H1 (cell line): ENCODE data around the gene TEX264. TPM values are rescaled to one million over a fixed set of nuclear protein-coding genes. Genes with fewer than 3 reads are reported as not detected.

Source experiments
- CTCF ChIA-PET: fragments of 300-600 bp; sonication (Branson Sonifier 250); formaldehyde crosslinking; loops from one replicate; lab custom pipeline; 2021; ENCODE audit not compliant: partially characterized antibody; lab: Charles Lee
- POLR2A ChIA-PET: fragments of 300-600 bp; sonication (Branson Sonifier 250); formaldehyde crosslinking; loops from one replicate; lab custom pipeline; 2021; ENCODE audit warnings: inconsistent platforms; ENCODE audit not compliant: partially characterized antibody; lab: Charles Lee
- DNase-seq, 2 experiments: peaks; one replicate each; pipeline versions ENCODE4 v3.0.0 to v3.0.0-alpha.2; 2010 to 2022; ENCODE audit warnings: low spot score in 2 of 2, low read depth in 1 of 2, mixed read lengths in 1 of 2
- FAIRE-seq: peaks from 2 replicates; lab custom pipeline; 2011; peaks lifted over from hg19 to GRCh38; lab: Jason Lieb, UNC
- H2AFZ ChIP-seq: 2 replicates; pipeline ENCODE4 v1.8.1; 2012; ENCODE audit warnings: low read length, inconsistent platforms
- H2AK5ac ChIP-seq: 2 replicates; pipeline ENCODE4 v1.6.1; 2013; ENCODE audit warnings: low read depth, low read length
- H2BK120ac ChIP-seq: replicated peaks from 2 replicates; pipeline ENCODE3; 2013; ENCODE audit warnings: low read depth, low read length, inconsistent platforms
- H2BK12ac ChIP-seq: 2 replicates; pipeline ENCODE4 v1.6.1; 2013; ENCODE audit warnings: low read depth, low read length
- H2BK15ac ChIP-seq: 2 replicates; pipeline ENCODE4 v1.6.1; 2013; ENCODE audit warnings: low read length
- H2BK20ac ChIP-seq: 2 replicates; pipeline ENCODE4 v1.6.1; 2013; ENCODE audit warnings: low read length
- H2BK5ac ChIP-seq: 2 replicates; pipeline ENCODE4 v1.6.1; 2013; ENCODE audit warnings: low read depth, low read length
- H3K14ac ChIP-seq: 2 replicates; pipeline ENCODE4 v1.6.1; 2013; ENCODE audit warnings: inconsistent platforms; ENCODE audit not compliant: insufficient read length
- H3K18ac ChIP-seq: 2 replicates; pipeline ENCODE4 v1.6.1; 2013; ENCODE audit warnings: low read length; ENCODE audit errors: extremely low read depth
- H3K23ac ChIP-seq: 2 replicates; pipeline ENCODE4 v1.6.1; 2013; ENCODE audit warnings: inconsistent platforms; ENCODE audit not compliant: insufficient read length
- H3K23me2 ChIP-seq: 2 replicates; pipeline ENCODE4 v1.6.1; 2013; ENCODE audit warnings: low read depth, low read length
- H3K27ac ChIP-seq: 2 replicates; pipeline ENCODE4 v1.6.1; 2011; ENCODE audit warnings: low read depth, low read length, inconsistent platforms
- H3K27me3 ChIP-seq, 4 experiments: replicated peaks in 1 of 4; 1 replicate in 1 of 4; 2 replicates in 3 of 4; pipeline versions ENCODE4 v1.6.1 to v1.8.1; 2011 to 2013; ENCODE audit warnings: low read length in 3 of 4, mild to moderate bottlenecking in 3 of 4, inconsistent platforms in 2 of 4, mixed read lengths in 2 of 4, moderate library complexity in 1 of 4; ENCODE audit not compliant: control insufficient read depth in 3 of 4, insufficient read depth in 3 of 4; ENCODE audit errors: extremely low read depth in 1 of 4
- H3K36me3 ChIP-seq, 4 experiments: 2 replicates each; pipeline versions ENCODE4 v1.6.1 to v1.8.1; 2011 to 2013; ENCODE audit warnings: mild to moderate bottlenecking in 4 of 4, low read length in 3 of 4, moderate library complexity in 2 of 4, control low read depth in 1 of 4, inconsistent platforms in 1 of 4; ENCODE audit not compliant: insufficient read depth in 4 of 4, control insufficient read depth in 2 of 4
- H3K4ac ChIP-seq: replicated peaks from 2 replicates; pipeline ENCODE3; 2013; ENCODE audit warnings: low read length, low read depth, mixed read lengths, inconsistent platforms; ENCODE audit not compliant: insufficient read length
- H3K4me1 ChIP-seq, 4 experiments: replicated peaks in 1 of 4; 1 replicate in 1 of 4; 2 replicates in 3 of 4; pipeline versions ENCODE4 v1.6.1 to v1.8.1; 2011 to 2013; ENCODE audit warnings: low read length in 3 of 4, inconsistent platforms in 2 of 4, mixed read lengths in 1 of 4; ENCODE audit not compliant: insufficient read depth in 4 of 4, control insufficient read depth in 3 of 4
- H3K4me2 ChIP-seq, 2 experiments: 2 replicates each; pipeline versions ENCODE4 v1.6.1 to v1.8.1; 2011 to 2013; ENCODE audit warnings: low read depth in 2 of 2, low read length in 2 of 2, control low read depth in 1 of 2, inconsistent platforms in 1 of 2, mild to moderate bottlenecking in 1 of 2; ENCODE audit not compliant: insufficient read depth in 1 of 2
- H3K4me3 ChIP-seq, 4 experiments: fragments of 200-600, 300-600 bp in 1 of 4; sonication (generic), shearing (Covaris generic), sonication (Bioruptor Twin) in 1 of 4; 2 replicates each; pipeline versions ENCODE4 v1.5.1 to v1.8.1; 2011 to 2016; ENCODE audit warnings: low read length in 4 of 4, low read depth in 3 of 4, control low read depth in 2 of 4, inconsistent platforms in 2 of 4, mild to moderate bottlenecking in 2 of 4, mixed read lengths in 1 of 4, moderate library complexity in 1 of 4; ENCODE audit not compliant: insufficient read depth in 2 of 4; ENCODE audit errors: extremely low read depth in 1 of 4
- H3K56ac ChIP-seq: replicated peaks from 2 replicates; pipeline ENCODE3; 2013; ENCODE audit warnings: low read depth, mild to moderate bottlenecking, mixed read lengths, low read length, inconsistent platforms; ENCODE audit not compliant: insufficient read length
- H3K79me1 ChIP-seq: 2 replicates; pipeline ENCODE4 v1.6.1; 2013; ENCODE audit warnings: low read depth, low read length, control low read depth
- H3K79me2 ChIP-seq, 2 experiments: 2 replicates each; pipeline versions ENCODE4 v1.6.1 to v1.8.1; 2012 to 2013; ENCODE audit warnings: low read length in 2 of 2, mild to moderate bottlenecking in 2 of 2, inconsistent platforms in 1 of 2; ENCODE audit not compliant: insufficient read depth in 2 of 2, control insufficient read depth in 1 of 2
- H3K9ac ChIP-seq, 4 experiments: replicated peaks in 1 of 4; 1 replicate in 1 of 4; 2 replicates in 3 of 4; pipeline versions ENCODE4 v1.6.1 to v1.8.1; 2011 to 2013; ENCODE audit warnings: low read depth in 3 of 4, low read length in 3 of 4, control low read depth in 2 of 4, mild to moderate bottlenecking in 2 of 4, moderate library complexity in 2 of 4, inconsistent platforms in 1 of 4; ENCODE audit errors: extremely low read depth in 1 of 4
- H3K9me3 ChIP-seq, 2 experiments: 2 replicates each; pipeline versions ENCODE4 v1.6.1 to v1.8.1; 2012 to 2013; ENCODE audit warnings: mild to moderate bottlenecking in 2 of 2, moderate library complexity in 2 of 2, control low read depth in 1 of 2, inconsistent platforms in 1 of 2, low read depth in 1 of 2, low read length in 1 of 2, mixed read lengths in 1 of 2; ENCODE audit not compliant: insufficient read depth in 2 of 2
- H4K20me1 ChIP-seq, 2 experiments: replicated peaks in 1 of 2; 2 replicates each; pipeline versions ENCODE3 to v1.8.1; 2011 to 2013; ENCODE audit warnings: inconsistent platforms in 2 of 2, low read length in 2 of 2, mild to moderate bottlenecking in 1 of 2; ENCODE audit not compliant: insufficient read depth in 2 of 2, control insufficient read depth in 1 of 2
- H4K5ac ChIP-seq: 2 replicates; pipeline ENCODE4 v1.6.1; 2013; ENCODE audit warnings: low read length, low read depth, mixed read lengths, inconsistent platforms; ENCODE audit not compliant: insufficient read length
- H4K8ac ChIP-seq: 2 replicates; pipeline ENCODE4 v1.8.0; 2013; ENCODE audit warnings: mild to moderate bottlenecking, moderate library complexity, low read length, inconsistent platforms; ENCODE audit not compliant: insufficient read depth; ENCODE audit errors: extremely low read depth
- H4K91ac ChIP-seq: replicated peaks from 2 replicates; pipeline ENCODE3; 2013; ENCODE audit warnings: low read length, mixed read lengths, inconsistent platforms; ENCODE audit not compliant: insufficient read length
- EGR1 ChIP-seq: IDR thresholded peaks from 2 replicates; pipeline ENCODE4 v1.6.1; 2011; ENCODE audit warnings: low read depth, low read length, borderline replicate concordance
- EP300 ChIP-seq, 2 experiments: IDR thresholded peaks; 1 replicate in 1 of 2; 2 replicates in 1 of 2; pipeline ENCODE4 v1.6.1; 2011 to 2012; ENCODE audit warnings: low read depth in 2 of 2, low read length in 2 of 2, mild to moderate bottlenecking in 2 of 2, borderline replicate concordance in 1 of 2, inconsistent platforms in 1 of 2, moderate library complexity in 1 of 2
- GTF2F1 ChIP-seq: IDR thresholded peaks from 2 replicates; pipeline ENCODE4 v1.6.1; 2012; ENCODE audit warnings: low read depth, low read length, improper control_type of control experiment, borderline replicate concordance
- JUND ChIP-seq: IDR thresholded peaks from 2 replicates; pipeline ENCODE4 v1.6.1; 2011; ENCODE audit warnings: mild to moderate bottlenecking, improper control_type of control experiment, low read length
- KDM1A ChIP-seq: fragments of 200-600, 300-600 bp; sonication (generic); IDR thresholded peaks from 2 replicates; pipeline ENCODE4 v1.7.1; 2016; ENCODE audit warnings: mild to moderate bottlenecking, low read length, borderline replicate concordance
- KDM4A ChIP-seq: IDR thresholded peaks from one replicate; pipeline ENCODE4 v1.7.1; 2012; ENCODE audit warnings: low read depth, mild to moderate bottlenecking, moderate library complexity, low read length, inconsistent platforms; ENCODE audit not compliant: severe bottlenecking
- NRF1 ChIP-seq: IDR thresholded peaks from 2 replicates; pipeline ENCODE4 v1.6.1; 2011; ENCODE audit warnings: mild to moderate bottlenecking, low read depth, low read length, improper control_type of control experiment
- POLR2A ChIP-seq, 2 experiments: IDR thresholded peaks; 1 replicate in 1 of 2; 2 replicates in 1 of 2; pipeline ENCODE4 v1.6.1; 2011; ENCODE audit warnings: low read depth in 2 of 2, low read length in 2 of 2, mild to moderate bottlenecking in 2 of 2; ENCODE audit errors: control extremely low read depth in 1 of 2
- SRF ChIP-seq: IDR thresholded peaks from 2 replicates; pipeline ENCODE4 v1.6.1; 2011; ENCODE audit warnings: mild to moderate bottlenecking, low read depth, low read length, moderate library complexity
- TAF1 ChIP-seq: IDR thresholded peaks from 2 replicates; pipeline ENCODE4 v1.6.1; 2011; ENCODE audit warnings: mild to moderate bottlenecking, low read depth, low read length
- WGBS, 2 experiments: shearing (Covaris generic) in 1 of 2; methylation state at CpG; one replicate each; pipeline versions ENCODE4 v1.1.6 to v1.1.7; 2013 to 2015; ENCODE audit warnings: low lambda C conversion rate in 2 of 2, mixed read lengths in 2 of 2, inconsistent platforms in 1 of 2, low coverage in 1 of 2, missing lambda C conversion rate in 1 of 2; ENCODE audit not compliant: insufficient replicate concordance in 2 of 2, insufficient coverage in 1 of 2, insufficient read length in 1 of 2; ENCODE audit errors: extremely low coverage in 1 of 2, missing lambda C conversion rate in 1 of 2; 5-methylcytosine and 5-hydroxymethylcytosine counted together
- polyA plus RNA-seq, 7 experiments: library from polyadenylated mRNA; depleted of rRNA in 3 of 7; stranded (reverse) in 5 of 7; unstranded in 2 of 7; fragments of >200 nt in 5 of 7; fragments of 200-250 nt in 2 of 7; gene quantifications; 1 replicate in 5 of 7; 2 replicates in 1 of 7; 4 replicates in 1 of 7; pipeline versions ENCODE4 v1.2.1 to v1.2.3, GENCODE V29; 2011 to 2013; ENCODE audit warnings: missing spikeins in 2 of 7, mixed read lengths in 2 of 7
- total RNA-seq: library from RNA; stranded (reverse); fragmentation: NEBNext Ultra II Directional; extraction: Animal tissue kit (Norgen Biotek cat#: 25700); gene quantifications from 2 replicates; pipeline ENCODE4 v1.2.1, GENCODE V29; 2021
- TF ChIP-seq, protein P1 (sequence below): IDR thresholded peaks from 2 replicates; pipeline ENCODE4 v1.6.1; 2012; ENCODE audit warnings: inconsistent platforms

TEX264 gene
- total and polyA plus RNA-seq, 2 of the 8 experiments (the other 6 are each of a cell fraction or from before 2014, with no cell fraction given) = 11.2 to 35.6 TPM

DNA sequence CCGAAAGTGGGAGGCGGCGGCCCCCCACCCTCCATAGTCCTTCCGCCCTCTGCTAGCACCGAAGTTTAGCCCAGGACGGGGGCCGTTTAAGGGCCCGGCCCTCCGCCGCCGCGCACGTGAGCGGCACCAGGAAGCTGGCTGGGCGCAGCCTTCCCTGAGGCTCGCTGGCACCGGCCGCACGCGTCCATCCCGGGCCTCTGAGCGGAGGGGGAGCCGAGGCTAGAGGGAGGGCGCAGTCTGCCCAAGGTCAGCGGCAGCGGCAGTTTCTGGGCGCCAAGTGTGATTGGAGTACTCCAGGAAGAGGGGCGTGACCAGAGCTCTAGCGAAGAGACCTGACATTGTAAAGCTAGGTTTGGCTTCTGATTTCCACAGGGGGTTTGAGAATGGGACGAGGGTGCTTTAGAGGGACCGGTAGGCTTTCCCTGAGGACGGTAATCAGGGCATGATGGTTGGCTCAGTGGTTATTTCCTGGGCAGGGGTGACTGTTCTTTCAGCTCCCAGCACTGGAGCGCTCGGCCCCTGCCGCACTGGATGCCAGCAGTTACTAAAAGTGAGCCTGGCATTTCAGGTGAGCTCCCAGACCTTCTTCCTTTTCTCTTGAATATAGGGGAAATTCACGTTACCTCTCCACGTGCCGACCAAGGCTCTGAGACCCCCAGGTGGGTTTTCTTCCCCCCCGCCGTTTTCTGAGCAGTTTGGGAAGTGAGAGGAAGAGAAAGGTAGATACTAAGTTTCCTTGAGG, 853 bp downstream of the TEX264 start:
- Histone ChIP-seq H3K9ac (peak overlapping the region in 2 of 4 experiments; percentile 35 to 69; a peak in 1 of 7 replicates), H3K23me2 (peaks cover 7% of the 10 kb centered on the region; the same call in 1 of the 2 replicates), H3K14ac (no peak overlapping the region), H4K20me1 (no peaks in the 10 kb centered on the region), H3K18ac (peak overlapping the region; percentile 68; the same call in 1 of the 2 replicates), H3K27me3 (no peaks in the 10 kb centered on the region), H3K79me2 (no peaks in the 10 kb centered on the region), H3K36me3 (no peaks in the 10 kb centered on the region), H4K91ac (no peak overlapping the region), H3K4ac (no peak overlapping the region), H3K4me3 (peak overlapping the region; percentile 59 to 82 (median 69)), H3K23ac (no peak overlapping the region), H4K8ac (peak overlapping the region; percentile 90), H3K4me2 (peak overlapping the region; percentile 58 to 91), H3K56ac (no peak overlapping the region), H3K27ac (no peak overlapping the region), H3K9me3 (no peaks in the 10 kb centered on the region), H3K4me1 (peaks cover 0 to 10% (median 5%) of the 10 kb centered on the region in 4 experiments; a peak in 4 of 7 replicates), H2BK120ac (no peak overlapping the region), H2BK15ac (no peak overlapping the region), H2BK5ac (no peak overlapping the region), H2AFZ (peak overlapping the region; percentile 54; the same call in 1 of the 2 replicates), H2BK20ac (no peak overlapping the region), H4K5ac (peak overlapping the region; percentile 1), H2BK12ac (peak overlapping the region; percentile 39; the same call in 1 of the 2 replicates), H3K79me1 (peaks cover 3% of the 10 kb centered on the region; the same call in 1 of the 2 replicates), H2AK5ac (no peak overlapping the region)
- POLR2A ChIA-PET = interaction anchor here (0.8 to 5.2 kb wide), 4 partner anchors 10 to 169 kb away, joined by 3 to 37 read pairs (median 4); no protein-coding TSS in a partner anchor
- DNase-seq (no peak), FAIRE-seq (no peak)
- WGBS, 2 experiments = 5% methylated on average over 40 of the region's 40 CpGs; no CpG with 5 or more reads in 1 of the 2 experiments
- CTCF ChIA-PET = interaction anchor here (0.8 to 10.9 kb wide), 10 partner anchors 9 to 273 kb away, joined by 3 to 137 read pairs (median 4); partner anchors contain the start of gene DCAF1
- TF ChIP-seq JUND = no peak
- no peak for TF ChIP-seq GTF2F1
- TF ChIP-seq KDM4A = peak; percentile 60
- TF ChIP-seq TAF1 = 0 out of 2 replicates have a peak, but pooled peaks have one; percentile 34
- TF ChIP-seq POLR2A (IDR thresholded peaks at IDR 0.05; ENCODE audit: control extremely low read depth in 1 of 2, low read depth in 2 of 2, low read length in 2 of 2) = no peak
- TF ChIP-seq, protein P1, sequence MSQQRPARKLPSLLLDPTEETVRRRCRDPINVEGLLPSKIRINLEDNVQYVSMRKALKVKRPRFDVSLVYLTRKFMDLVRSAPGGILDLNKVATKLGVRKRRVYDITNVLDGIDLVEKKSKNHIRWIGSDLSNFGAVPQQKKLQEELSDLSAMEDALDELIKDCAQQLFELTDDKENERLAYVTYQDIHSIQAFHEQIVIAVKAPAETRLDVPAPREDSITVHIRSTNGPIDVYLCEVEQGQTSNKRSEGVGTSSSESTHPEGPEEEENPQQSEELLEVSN = peak; percentile 59; the same call in 1 of the 2 replicates
- TF ChIP-seq KDM1A = no peak
- no peak for TF ChIP-seq EGR1
- no peak for TF ChIP-seq EP300 (IDR thresholded peaks at IDR 0.05; ENCODE audit: borderline replicate concordance in 1 of 2, low read depth in 2 of 2, low read length in 2 of 2)
- TF ChIP-seq SRF = no peak
- TF ChIP-seq NRF1 = no peak
